DOHH2 (cell line): ENCODE results near the gene HECA.

Experiments used
- EZH2phosphoT487 ChIP-seq: fragments of 200-600 bp; sonication (generic); IDR thresholded peaks from 2 replicates; pipeline ENCODE4 v1.6.1; 2017; ENCODE audit warnings: borderline replicate concordance, mild to moderate bottlenecking, antibody characterized with exemption, low read length, moderate library complexity, mixed read lengths
- TF ChIP-seq, protein P1 (sequence below): fragments of 200-600 bp; sonication (generic); IDR thresholded peaks from one replicate; pipeline ENCODE4 v1.5.1; 2014; ENCODE audit warnings: antibody characterized with exemption, mild to moderate bottlenecking, low read depth, low read length; ENCODE audit not compliant: poor library complexity, severe bottlenecking

DNA sequence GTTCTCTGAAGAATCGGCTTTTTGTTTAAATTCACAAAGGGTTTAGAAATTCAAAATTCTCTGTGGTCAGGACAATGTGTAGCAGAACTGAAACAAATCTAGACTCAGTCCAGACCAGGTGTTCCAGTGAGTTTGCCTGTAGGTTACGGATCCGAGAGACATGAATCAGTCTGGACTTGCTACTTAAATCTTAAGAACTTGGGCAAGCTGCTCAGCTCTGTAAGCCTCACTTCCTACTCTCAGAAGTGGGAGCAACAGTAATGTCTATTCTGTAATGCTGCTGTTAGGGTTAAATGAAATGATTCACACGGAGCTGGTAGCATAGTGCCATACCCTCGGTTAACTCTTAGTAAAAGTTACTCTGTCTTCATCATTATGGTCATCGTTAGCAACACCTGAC, 37.7 kb downstream of the HECA start:
- TF ChIP-seq, protein P1, sequence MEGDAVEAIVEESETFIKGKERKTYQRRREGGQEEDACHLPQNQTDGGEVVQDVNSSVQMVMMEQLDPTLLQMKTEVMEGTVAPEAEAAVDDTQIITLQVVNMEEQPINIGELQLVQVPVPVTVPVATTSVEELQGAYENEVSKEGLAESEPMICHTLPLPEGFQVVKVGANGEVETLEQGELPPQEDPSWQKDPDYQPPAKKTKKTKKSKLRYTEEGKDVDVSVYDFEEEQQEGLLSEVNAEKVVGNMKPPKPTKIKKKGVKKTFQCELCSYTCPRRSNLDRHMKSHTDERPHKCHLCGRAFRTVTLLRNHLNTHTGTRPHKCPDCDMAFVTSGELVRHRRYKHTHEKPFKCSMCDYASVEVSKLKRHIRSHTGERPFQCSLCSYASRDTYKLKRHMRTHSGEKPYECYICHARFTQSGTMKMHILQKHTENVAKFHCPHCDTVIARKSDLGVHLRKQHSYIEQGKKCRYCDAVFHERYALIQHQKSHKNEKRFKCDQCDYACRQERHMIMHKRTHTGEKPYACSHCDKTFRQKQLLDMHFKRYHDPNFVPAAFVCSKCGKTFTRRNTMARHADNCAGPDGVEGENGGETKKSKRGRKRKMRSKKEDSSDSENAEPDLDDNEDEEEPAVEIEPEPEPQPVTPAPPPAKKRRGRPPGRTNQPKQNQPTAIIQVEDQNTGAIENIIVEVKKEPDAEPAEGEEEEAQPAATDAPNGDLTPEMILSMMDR, result no peak
- TF ChIP-seq EZH2phosphoT487, result no peak
